ENCODE measurements around the gene PTPRG.

DNA sequence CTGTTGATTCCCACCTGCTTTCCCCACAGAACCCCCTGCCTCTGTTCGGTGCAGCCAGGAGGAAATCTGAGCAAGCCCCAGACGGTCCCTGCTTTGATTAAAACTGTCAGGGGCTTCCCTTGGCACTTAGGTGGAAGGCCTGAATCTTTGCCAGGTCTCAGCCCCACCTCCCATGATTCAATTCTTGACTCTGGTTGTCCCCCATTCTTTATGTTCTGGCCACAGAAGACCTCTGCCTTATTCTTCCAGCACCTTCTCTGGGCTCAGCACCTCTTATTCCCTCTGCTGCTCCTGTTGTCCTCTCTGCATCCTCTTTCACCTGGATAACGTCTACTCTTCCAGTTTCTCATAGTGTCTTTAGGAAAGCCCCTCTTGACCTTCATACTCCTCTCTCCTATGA is 349.4 kb downstream of the PTPRG start:
- TF ChIP-seq, protein P1, sequence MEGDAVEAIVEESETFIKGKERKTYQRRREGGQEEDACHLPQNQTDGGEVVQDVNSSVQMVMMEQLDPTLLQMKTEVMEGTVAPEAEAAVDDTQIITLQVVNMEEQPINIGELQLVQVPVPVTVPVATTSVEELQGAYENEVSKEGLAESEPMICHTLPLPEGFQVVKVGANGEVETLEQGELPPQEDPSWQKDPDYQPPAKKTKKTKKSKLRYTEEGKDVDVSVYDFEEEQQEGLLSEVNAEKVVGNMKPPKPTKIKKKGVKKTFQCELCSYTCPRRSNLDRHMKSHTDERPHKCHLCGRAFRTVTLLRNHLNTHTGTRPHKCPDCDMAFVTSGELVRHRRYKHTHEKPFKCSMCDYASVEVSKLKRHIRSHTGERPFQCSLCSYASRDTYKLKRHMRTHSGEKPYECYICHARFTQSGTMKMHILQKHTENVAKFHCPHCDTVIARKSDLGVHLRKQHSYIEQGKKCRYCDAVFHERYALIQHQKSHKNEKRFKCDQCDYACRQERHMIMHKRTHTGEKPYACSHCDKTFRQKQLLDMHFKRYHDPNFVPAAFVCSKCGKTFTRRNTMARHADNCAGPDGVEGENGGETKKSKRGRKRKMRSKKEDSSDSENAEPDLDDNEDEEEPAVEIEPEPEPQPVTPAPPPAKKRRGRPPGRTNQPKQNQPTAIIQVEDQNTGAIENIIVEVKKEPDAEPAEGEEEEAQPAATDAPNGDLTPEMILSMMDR (IDR thresholded peaks at IDR 0.05), result no peak
- no peak for TF ChIP-seq POLR2AphosphoS5 (IDR thresholded peaks at IDR 0.05)

Data from suprapubic skin (tissue), 3 donors.